HL-60 (cell line): ENCODE results near the gene PRRG1.

ENCODE experiments used
- POLR2AphosphoS5 ChIP-seq: IDR thresholded peaks from 2 replicates; pipeline ENCODE4 v1.6.1; 2012; ENCODE audit warnings: low read depth
- TF ChIP-seq, protein P1 (sequence below): IDR thresholded peaks from one replicate; pipeline ENCODE4 v1.5.1; 2011; ENCODE audit warnings: low read length, control low read depth, inconsistent platforms; ENCODE audit not compliant: insufficient read depth

DNA sequence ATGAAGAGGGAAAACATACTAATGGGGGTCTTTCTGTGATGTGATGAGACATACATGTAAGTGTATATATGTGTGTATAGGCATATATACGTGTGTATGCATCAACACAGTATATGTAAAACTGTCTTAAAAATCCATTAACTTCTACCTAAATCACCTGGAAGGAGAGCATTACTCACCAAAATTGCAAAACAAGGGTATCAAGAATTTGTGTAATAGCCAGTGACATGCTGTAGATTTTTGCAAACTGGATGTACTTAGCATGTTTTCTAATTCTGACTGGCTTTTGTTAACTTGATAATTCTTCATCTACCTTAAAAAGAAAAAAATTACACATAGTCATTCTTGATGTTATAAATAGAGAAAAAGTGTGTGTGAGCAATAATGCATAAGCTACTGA lies 104.7 kb downstream of the PRRG1 start:
- no peak for TF ChIP-seq POLR2AphosphoS5
- TF ChIP-seq, protein P1, sequence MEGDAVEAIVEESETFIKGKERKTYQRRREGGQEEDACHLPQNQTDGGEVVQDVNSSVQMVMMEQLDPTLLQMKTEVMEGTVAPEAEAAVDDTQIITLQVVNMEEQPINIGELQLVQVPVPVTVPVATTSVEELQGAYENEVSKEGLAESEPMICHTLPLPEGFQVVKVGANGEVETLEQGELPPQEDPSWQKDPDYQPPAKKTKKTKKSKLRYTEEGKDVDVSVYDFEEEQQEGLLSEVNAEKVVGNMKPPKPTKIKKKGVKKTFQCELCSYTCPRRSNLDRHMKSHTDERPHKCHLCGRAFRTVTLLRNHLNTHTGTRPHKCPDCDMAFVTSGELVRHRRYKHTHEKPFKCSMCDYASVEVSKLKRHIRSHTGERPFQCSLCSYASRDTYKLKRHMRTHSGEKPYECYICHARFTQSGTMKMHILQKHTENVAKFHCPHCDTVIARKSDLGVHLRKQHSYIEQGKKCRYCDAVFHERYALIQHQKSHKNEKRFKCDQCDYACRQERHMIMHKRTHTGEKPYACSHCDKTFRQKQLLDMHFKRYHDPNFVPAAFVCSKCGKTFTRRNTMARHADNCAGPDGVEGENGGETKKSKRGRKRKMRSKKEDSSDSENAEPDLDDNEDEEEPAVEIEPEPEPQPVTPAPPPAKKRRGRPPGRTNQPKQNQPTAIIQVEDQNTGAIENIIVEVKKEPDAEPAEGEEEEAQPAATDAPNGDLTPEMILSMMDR: no peak
